HG03342 (cell line): ENCODE measurements around the gene CBFA2T3.

Experiments used
- ATAC-seq: cut with Tn5 transposase; IDR thresholded peaks from one replicate; pipeline ENCODE4 v1.9.1; 2021; ENCODE audit warnings: mild to moderate bottlenecking, moderate library complexity; ENCODE audit not compliant: unreplicated experiment

CBFA2T3 gene

DNA sequence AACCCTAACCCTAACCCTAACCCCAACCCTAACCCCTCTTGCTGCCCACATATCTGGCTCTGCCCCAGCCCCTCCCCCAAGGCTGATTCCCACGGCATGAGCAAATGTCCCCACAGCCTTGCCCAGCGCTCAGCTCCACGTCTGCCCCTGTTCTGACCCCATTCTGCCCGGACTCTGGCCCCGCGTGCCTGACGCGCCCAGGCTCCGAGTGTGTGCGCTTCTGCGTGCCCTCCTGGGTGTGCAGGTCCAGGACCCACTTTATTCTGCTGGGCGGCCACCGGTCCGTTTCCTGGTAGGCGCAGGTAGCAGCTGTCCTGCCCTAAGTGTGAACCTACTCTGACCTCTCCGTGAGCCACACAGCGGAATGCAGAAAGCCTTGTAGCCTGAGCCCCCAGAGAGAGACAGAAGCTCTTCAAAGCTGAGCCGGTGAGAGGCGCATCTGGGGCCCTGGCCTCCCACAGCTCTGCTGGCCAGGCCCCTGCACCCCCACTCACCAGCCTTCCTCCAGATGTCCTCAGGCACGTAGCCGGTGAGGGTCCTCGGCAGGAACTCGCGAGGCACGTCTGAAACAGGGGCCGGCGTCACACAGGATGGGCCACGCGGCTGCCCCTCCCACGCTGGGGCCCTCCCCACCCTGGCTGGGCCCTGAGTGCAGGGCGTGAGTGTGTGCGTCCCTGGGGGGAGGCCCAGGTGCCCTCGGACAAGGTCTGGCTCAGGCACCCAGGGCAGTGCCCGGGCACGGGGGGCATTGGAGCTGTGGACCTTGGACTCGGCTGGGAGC, 96.6 kb downstream of the CBFA2T3 start:
- no peak for ATAC-seq

GRCh38 chr16:88879788-88880055, 97.3 kb downstream of the CBFA2T3 start:
- ATAC-seq: no peak

- no peak for ATAC-seq
Observed at GRCh38 chr16:88878967-88879787, 97.8 kb downstream of the CBFA2T3 start.

GRCh38 chr16:88878356-88878755, 98.7 kb downstream of the CBFA2T3 start:
- no peak for ATAC-seq

- ATAC-seq: no peak
Observed at GRCh38 chr16:88877564-88878289, 99.3 kb downstream of the CBFA2T3 start.

GRCh38 chr16:88876942-88877526, 100.0 kb downstream of the CBFA2T3 start:
- ATAC-seq: no peak

- no peak for ATAC-seq
Observed at GRCh38 chr16:88875703-88876234, 101.2 kb downstream of the CBFA2T3 start.

- ATAC-seq: no peak
Observed at GRCh38 chr16:88874938-88875599, 101.9 kb downstream of the CBFA2T3 start.

DNA sequence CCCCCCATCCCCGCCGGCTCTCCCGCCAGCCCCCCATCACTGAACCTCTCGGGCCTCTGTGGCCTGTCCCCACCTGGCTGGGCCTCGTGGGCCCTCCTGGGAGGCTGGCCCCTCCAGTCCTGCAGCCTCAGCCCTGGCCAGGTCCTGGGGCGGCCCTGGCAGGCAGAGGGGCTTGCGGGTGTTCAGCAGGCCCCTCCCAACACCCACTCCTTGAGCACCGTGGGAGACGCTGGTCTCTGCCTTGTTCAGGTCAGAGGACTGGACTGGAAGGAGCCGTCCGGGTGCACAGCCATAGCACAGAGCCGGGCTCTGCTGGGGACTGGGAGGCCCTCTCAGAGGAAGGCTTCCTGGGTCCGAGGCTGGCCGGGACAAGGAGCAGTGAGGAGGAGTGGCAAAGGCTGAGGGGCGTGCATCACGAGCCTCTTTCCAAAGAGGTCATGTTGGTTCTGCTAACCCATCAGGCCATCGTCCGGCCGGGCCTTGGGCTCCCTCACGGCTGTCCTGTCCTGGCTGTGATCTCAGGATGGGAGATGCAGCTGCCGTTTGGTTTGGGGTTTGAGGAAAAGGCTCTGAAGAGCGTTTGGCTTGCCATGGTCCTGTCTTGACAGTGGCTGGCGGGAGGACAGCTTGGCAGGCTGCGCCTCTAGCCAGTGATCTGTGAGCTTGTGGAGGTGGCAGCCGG, 104.2 kb downstream of the CBFA2T3 start:
- no peak for ATAC-seq

GRCh38 chr16:88871730-88872416, 105.1 kb downstream of the CBFA2T3 start:
- no peak for ATAC-seq

GRCh38 chr16:88871349-88871702, 105.7 kb downstream of the CBFA2T3 start:
- ATAC-seq: no peak

GRCh38 chr16:88870608-88871348, 106.2 kb downstream of the CBFA2T3 start:
- ATAC-seq: no peak

DNA sequence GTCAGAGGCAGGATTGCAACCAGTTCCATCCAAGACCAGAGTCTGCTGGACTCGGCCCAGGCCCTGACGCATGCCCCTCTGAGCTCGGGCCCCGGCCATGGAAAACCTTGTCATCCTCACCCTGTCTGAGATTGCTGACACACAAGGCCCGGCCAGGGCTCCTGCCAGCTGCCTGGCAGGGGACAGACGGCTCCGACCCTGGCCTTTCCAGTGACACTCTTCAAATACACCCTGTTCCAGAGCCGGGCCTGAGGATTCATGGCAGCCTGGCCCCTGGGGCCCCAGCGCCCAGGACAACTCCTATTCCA, 107.4 kb downstream of the CBFA2T3 start:
- no peak for ATAC-seq

DNA sequence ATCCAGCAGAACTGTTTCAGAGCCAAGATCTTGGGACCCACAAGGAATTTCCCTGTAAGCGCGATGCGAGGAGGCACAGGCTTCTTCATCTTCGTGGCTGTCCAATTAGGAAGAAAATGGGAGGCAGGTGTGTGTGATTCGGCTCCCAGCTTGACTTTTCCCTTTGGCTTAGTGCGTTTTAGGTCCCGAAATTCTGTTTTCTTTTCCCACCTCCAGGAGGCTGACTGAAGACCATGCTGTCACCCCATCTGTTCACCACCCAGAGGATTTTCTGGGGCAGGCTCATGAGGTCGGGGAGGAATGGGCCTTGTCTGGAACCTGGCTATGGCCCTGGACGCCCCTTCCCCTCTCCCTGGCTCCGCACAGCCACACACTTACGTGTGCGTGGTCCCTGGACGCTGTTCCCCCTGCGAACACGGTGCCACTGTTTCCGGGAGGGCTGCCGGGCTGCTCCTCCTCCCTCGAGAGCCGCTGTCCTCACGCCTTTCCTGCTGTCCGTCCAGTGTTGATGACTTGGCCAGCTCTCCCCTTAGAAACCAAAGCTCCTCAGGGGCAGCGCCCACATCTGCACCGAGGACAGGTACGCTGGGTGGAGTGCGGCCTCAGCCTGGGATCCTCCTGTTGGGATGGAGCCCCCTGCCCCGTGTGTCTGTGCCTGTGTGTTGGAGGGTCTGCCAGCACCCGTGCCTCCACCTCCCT, 107.9 kb downstream of the CBFA2T3 start:
- ATAC-seq: no peak

GRCh38 chr16:88867581-88868246, 109.3 kb downstream of the CBFA2T3 start:
- no peak for ATAC-seq

- ATAC-seq: no peak
Observed at GRCh38 chr16:88866151-88866920, 110.7 kb downstream of the CBFA2T3 start, which contains the start of gene PABPN1L. Gene PABPN1L, minus strand, starts transcription at chr16:88866660. Its CDS starts 54 bp downstream, at chr16:88866606.

DNA sequence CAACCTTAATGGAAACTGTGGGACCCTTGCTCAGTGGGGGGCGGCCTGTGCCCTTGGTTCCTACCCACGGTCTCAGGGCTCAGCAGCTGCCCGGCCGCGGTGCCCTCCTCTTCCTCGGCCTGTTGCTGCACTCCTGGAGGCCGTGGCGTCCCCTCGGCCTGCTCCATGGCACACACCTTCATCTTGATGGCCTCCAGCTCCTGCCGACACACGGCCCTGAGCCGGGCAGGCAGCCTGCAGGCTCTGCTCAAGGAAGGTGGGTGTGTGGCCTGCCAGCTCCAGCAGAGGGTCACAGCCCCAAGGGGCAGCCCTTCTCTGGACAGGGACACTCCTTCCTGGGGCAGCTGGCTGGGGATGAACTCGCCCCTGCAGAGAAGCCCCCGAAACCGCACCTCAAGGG, 111.3 kb downstream of the CBFA2T3 start:
- no peak for ATAC-seq
